Ovary (tissue), 3 donors: Measurements from ENCODE around the gene MST1.

ENCODE experiments used
- CTCF ChIP-seq, 3 donors: fragments of 450-650 bp in 2 of 3; fragments of 200-600 bp in 1 of 3; IDR thresholded peaks; one replicate each; pipeline versions ENCODE4 v1.5.1 to v1.8.0; 2016 to 2022; ENCODE audit warnings: antibody characterized with exemption in 3 of 3, mild to moderate bottlenecking in 1 of 3
- POLR2A ChIP-seq: fragments of 450-650 bp; IDR thresholded peaks from one replicate; pipeline ENCODE4 v1.6.1; 2017; ENCODE audit warnings: antibody characterized with exemption, mild to moderate bottlenecking, moderate library complexity
- donor health status: DM: no; HTN: no; CAD: no.

- no peak for TF ChIP-seq CTCF (IDR thresholded peaks at IDR 0.05)
- TF ChIP-seq POLR2A, result no peak
These were observed 26.4 kb downstream of the MST1 start for GRCh38 chr3:49662720-49663413.
